Measurements from ENCODE around the gene C4orf33. TPM values are rescaled to one million over a fixed set of nuclear protein-coding genes. Genes with fewer than 3 reads are reported as not detected.
A peak's percentile ranks its signal among the peaks of the same experiment; 100 is the strongest.
"Not testable (repeated sequence)": the region's sequence is repeated elsewhere in the genome, so short reads cannot be mapped to it uniquely, and the experiment has no call there.

C4orf33 gene
- 1 to 10 TPM; 6.1 to 7.2 (median 6.4) TPM for total RNA-seq
- 6.6 TPM for polyA plus RNA-seq
- long read RNA-seq, donor 1, full-length matches to known transcripts: 5 of 8 reads
- long read RNA-seq, donor 1, partial matches to known transcripts: 1 of 8 reads
- long read RNA-seq, donor 1, other reads (novel, unspliced or antisense): 2 of 8 reads
- long read RNA-seq, donor 2, full-length matches to known transcripts: 1 of 2 reads
- long read RNA-seq, donor 2, partial matches to known transcripts: 1 of 2 reads
- long read RNA-seq, donor 2, other reads (novel, unspliced or antisense): 0 of 2 reads
- long read RNA-seq, donor 3, full-length matches to known transcripts: 13 of 15 reads
- long read RNA-seq, donor 3, partial matches to known transcripts: 0 of 15 reads
- long read RNA-seq, donor 3, other reads (novel, unspliced or antisense): 2 of 15 reads
- long read RNA-seq, donor 4, full-length matches to known transcripts: 4 of 5 reads
- long read RNA-seq, donor 4, partial matches to known transcripts: 0 of 5 reads
- long read RNA-seq, donor 4, other reads (novel, unspliced or antisense): 1 of 5 reads

- 8% methylated on average over 14 of the region's 14 CpGs for WGBS
- no peaks in the 10 kb centered on the region for H3K27me3 ChIP-seq (ENCODE audit: control insufficient read depth, insufficient read depth)
- intact Hi-C loops (cut with DNase I): no loop called here
- DNase-seq (peak; percentile 60 to 86 (median 81)), ATAC-seq (peak; percentile 56 to 66)
- peak within 1 kb of the TSS; percentile 76 for H3K4me3 ChIP-seq (ENCODE audit: low read length)
- peak within 1 kb of the TSS; percentile 86 for H3K27ac ChIP-seq (ENCODE audit: low read length)
- no peaks in the 10 kb centered on the region for H3K9me3 ChIP-seq (ENCODE audit: control insufficient read depth, low read length)
- peaks cover 3% of the 10 kb centered on the region for H3K4me1 ChIP-seq (ENCODE audit: control insufficient read depth, insufficient read depth, low read length)
Observed at GRCh38 chr4:129095811-129096454, at the start of gene C4orf33. Gene C4orf33, plus strand, starts transcription at chr4:129096152. Its CDS starts 6,459 bp downstream, at chr4:129102611.

GRCh38 chr4:129059028-129059427 is 36.9 kb upstream of the C4orf33 start:
- H3K4me3 ChIP-seq (ENCODE audit: low read length): no peak overlapping the region
- no peaks in the 10 kb centered on the region for H3K27me3 ChIP-seq (ENCODE audit: control insufficient read depth, insufficient read depth)
- DNase-seq (no peak), ATAC-seq (no peak)
- H3K27ac ChIP-seq (ENCODE audit: low read length): no peak overlapping the region
- H3K9me3 ChIP-seq (ENCODE audit: control insufficient read depth, low read length): peaks cover 6% of the 10 kb centered on the region
- H3K4me1 ChIP-seq (ENCODE audit: control insufficient read depth, insufficient read depth, low read length): no peaks in the 10 kb centered on the region
- intact Hi-C loops (cut with DNase I): no loop called here

- peaks cover 6% of the 10 kb centered on the region for H3K9me3 ChIP-seq (ENCODE audit: control insufficient read depth, low read length)
- no peak for DNase-seq
Observed at GRCh38 chr4:129062580-129062979, 33.4 kb upstream of the C4orf33 start.

GRCh38 chr4:129063640-129064039 is 32.3 kb upstream of the C4orf33 start:
- WGBS: 94% methylated on average over 2 of the region's 2 CpGs
- Histone ChIP-seq H3K27ac (ENCODE audit: low read length) (no peak overlapping the region), H3K4me1 (ENCODE audit: control insufficient read depth, insufficient read depth, low read length) (no peaks in the 10 kb centered on the region), H3K9me3 (ENCODE audit: control insufficient read depth, low read length) (peaks cover 6% of the 10 kb centered on the region), H3K4me3 (ENCODE audit: low read length) (no peak overlapping the region), H3K27me3 (ENCODE audit: control insufficient read depth, insufficient read depth) (no peaks in the 10 kb centered on the region)
- DNase-seq (no peak), ATAC-seq (no peak)
- intact Hi-C loops (cut with DNase I): no loop called here

More at GRCh38 chr4:129062580-129062979, 33.4 kb upstream of the C4orf33 start:
- intact Hi-C loops (cut with DNase I): no loop called here
- Histone ChIP-seq H3K4me1 (ENCODE audit: control insufficient read depth, insufficient read depth, low read length) (no peaks in the 10 kb centered on the region), H3K4me3 (ENCODE audit: low read length) (no peak overlapping the region), H3K27ac (ENCODE audit: low read length) (no peak overlapping the region), H3K27me3 (ENCODE audit: control insufficient read depth, insufficient read depth) (no peaks in the 10 kb centered on the region)
- no peak for ATAC-seq
- over 99% methylated on average over 3 of the region's 3 CpGs for WGBS

- no peak overlapping the region for H3K4me3 ChIP-seq (ENCODE audit: low read length)
- intact Hi-C loops (cut with DNase I): no loop called here
- H3K4me1 ChIP-seq (ENCODE audit: control insufficient read depth, insufficient read depth, low read length): no peaks in the 10 kb centered on the region
- peaks cover 6% of the 10 kb centered on the region for H3K9me3 ChIP-seq (ENCODE audit: control insufficient read depth, low read length)
- H3K27ac ChIP-seq (ENCODE audit: low read length): no peak overlapping the region
- no peak for ATAC-seq
- no peak for DNase-seq
- no peaks in the 10 kb centered on the region for H3K27me3 ChIP-seq (ENCODE audit: control insufficient read depth, insufficient read depth)
Observed at GRCh38 chr4:129064717-129065116, 31.2 kb upstream of the C4orf33 start.

- not testable (repeated sequence) for H3K4me3 ChIP-seq (ENCODE audit: low read length); H3K27ac ChIP-seq (ENCODE audit: low read length)
Observed at GRCh38 chr4:129069537-129069936, 26.4 kb upstream of the C4orf33 start.

GRCh38 chr4:129077326-129077725 is 18.6 kb upstream of the C4orf33 start:
- no peak for DNase-seq
- Histone ChIP-seq H3K4me3 (ENCODE audit: low read length) (no peak overlapping the region), H3K4me1 (ENCODE audit: control insufficient read depth, insufficient read depth, low read length) (no peaks in the 10 kb centered on the region), H3K27me3 (ENCODE audit: control insufficient read depth, insufficient read depth) (no peaks in the 10 kb centered on the region), H3K27ac (ENCODE audit: low read length) (no peak overlapping the region), H3K9me3 (ENCODE audit: control insufficient read depth, low read length) (no peaks in the 10 kb centered on the region)
- intact Hi-C loops (cut with DNase I): no loop called here
- ATAC-seq: no peak

More at GRCh38 chr4:129069537-129069936, 26.4 kb upstream of the C4orf33 start:
- DNase-seq; H3K4me1 ChIP-seq (ENCODE audit: control insufficient read depth, insufficient read depth, low read length); H3K27me3 ChIP-seq (ENCODE audit: control insufficient read depth, insufficient read depth); H3K9me3 ChIP-seq (ENCODE audit: control insufficient read depth, low read length); ATAC-seq; intact Hi-C loops (cut with DNase I): not testable (repeated sequence)
- 98% methylated on average over 2 of the region's 2 CpGs for WGBS

GRCh38 chr4:129080129-129080528 is 15.8 kb upstream of the C4orf33 start:
- DNase-seq (no peak), ATAC-seq (no peak)
- no peaks in the 10 kb centered on the region for H3K9me3 ChIP-seq (ENCODE audit: control insufficient read depth, low read length)

GRCh38 chr4:129082302-129082701 is 13.7 kb upstream of the C4orf33 start:
- ATAC-seq: no peak
- H3K4me3 ChIP-seq (ENCODE audit: low read length): no peak overlapping the region
- H3K27me3 ChIP-seq (ENCODE audit: control insufficient read depth, insufficient read depth): no peaks in the 10 kb centered on the region
- 92% methylated on average over 5 of the region's 5 CpGs for WGBS
- intact Hi-C loops (cut with DNase I): no loop called here
- no peaks in the 10 kb centered on the region for H3K9me3 ChIP-seq (ENCODE audit: control insufficient read depth, low read length)
- no peak overlapping the region for H3K27ac ChIP-seq (ENCODE audit: low read length)
- no peak for DNase-seq
- H3K4me1 ChIP-seq (ENCODE audit: control insufficient read depth, insufficient read depth, low read length): no peaks in the 10 kb centered on the region

More at GRCh38 chr4:129080129-129080528, 15.8 kb upstream of the C4orf33 start:
- no peak overlapping the region for H3K4me3 ChIP-seq (ENCODE audit: low read length)
- no peaks in the 10 kb centered on the region for H3K27me3 ChIP-seq (ENCODE audit: control insufficient read depth, insufficient read depth)
- H3K4me1 ChIP-seq (ENCODE audit: control insufficient read depth, insufficient read depth, low read length): no peaks in the 10 kb centered on the region
- intact Hi-C loops (cut with DNase I): no loop called here
- no peak overlapping the region for H3K27ac ChIP-seq (ENCODE audit: low read length)

GRCh38 chr4:129085472-129085871 is 10.5 kb upstream of the C4orf33 start:
- Histone ChIP-seq H3K4me1 (ENCODE audit: control insufficient read depth, insufficient read depth, low read length) (no peaks in the 10 kb centered on the region), H3K27ac (ENCODE audit: low read length) (no peak overlapping the region), H3K4me3 (ENCODE audit: low read length) (no peak overlapping the region), H3K27me3 (ENCODE audit: control insufficient read depth, insufficient read depth) (no peaks in the 10 kb centered on the region), H3K9me3 (ENCODE audit: control insufficient read depth, low read length) (no peaks in the 10 kb centered on the region)
- WGBS: 98% methylated on average over 4 of the region's 4 CpGs
- intact Hi-C loops (cut with DNase I): no loop called here
- ATAC-seq: no peak
- no peak for DNase-seq

GRCh38 chr4:129087516-129087915 is 8.4 kb upstream of the C4orf33 start:
- DNase-seq (no peak), ATAC-seq (no peak)
- Histone ChIP-seq H3K27me3 (ENCODE audit: control insufficient read depth, insufficient read depth) (no peaks in the 10 kb centered on the region), H3K4me3 (ENCODE audit: low read length) (no peak overlapping the region), H3K9me3 (ENCODE audit: control insufficient read depth, low read length) (no peaks in the 10 kb centered on the region), H3K27ac (ENCODE audit: low read length) (no peak overlapping the region), H3K4me1 (ENCODE audit: control insufficient read depth, insufficient read depth, low read length) (peaks cover 3% of the 10 kb centered on the region)
- over 99% methylated on average over 2 of the region's 2 CpGs for WGBS
- intact Hi-C loops (cut with DNase I): no loop called here

Measured in right cardiac atrium (tissue), 5 donors.